Stimulated activated CD4-positive, alpha-beta T cell treated with anti-CD3 and anti-CD28 coated beads, Interleukin-12 subunit alpha, Interleukin-12 subunit beta, amount 100 ng/mL, for 24 hours (primary cell): Measurements from ENCODE around the gene DCUN1D3.
"Not testable (repeated sequence)": the region's sequence is repeated elsewhere in the genome, so short reads cannot be mapped to it uniquely, and the experiment has no call there.

Experiments used
- DNase-seq, 2 experiments: peaks; one replicate each; pipeline ENCODE4 v3.0.0-alpha.2; 2020; ENCODE audit warnings: low read depth in 2 of 2

The DCUN1D3 gene

GRCh38 chr16:20887207-20887606, 13.0 kb downstream of the DCUN1D3 start:
- no peak for DNase-seq

GRCh38 chr16:20886320-20886719, 13.8 kb downstream of the DCUN1D3 start:
- DNase-seq, result no peak

GRCh38 chr16:20884240-20884556, 16.0 kb downstream of the DCUN1D3 start:
- DNase-seq, result no peak

GRCh38 chr16:20883554-20884239, 16.5 kb downstream of the DCUN1D3 start:
- DNase-seq, result no peak

GRCh38 chr16:20881503-20881878, 18.7 kb downstream of the DCUN1D3 start:
- no peak for DNase-seq

- no peak for DNase-seq
These were observed 19.2 kb downstream of the DCUN1D3 start for GRCh38 chr16:20880867-20881502.

GRCh38 chr16:20879175-20880040, 20.8 kb downstream of the DCUN1D3 start:
- DNase-seq, result no peak

- DNase-seq, result no peak
These were observed 21.4 kb downstream of the DCUN1D3 start for GRCh38 chr16:20878682-20879147.

GRCh38 chr16:20875355-20875650, 24.9 kb downstream of the DCUN1D3 start:
- no peak for DNase-seq

GRCh38 chr16:20874088-20874581, 26.0 kb downstream of the DCUN1D3 start:
- DNase-seq, result no peak

GRCh38 chr16:20873331-20873730, 26.8 kb downstream of the DCUN1D3 start:
- no peak for DNase-seq

GRCh38 chr16:20871941-20872815, 28.0 kb downstream of the DCUN1D3 start:
- no peak for DNase-seq

GRCh38 chr16:20871258-20871657, 28.9 kb downstream of the DCUN1D3 start:
- DNase-seq, result no peak

GRCh38 chr16:20870122-20870820, 29.9 kb downstream of the DCUN1D3 start:
- no peak for DNase-seq

GRCh38 chr16:20868890-20869289, 31.3 kb downstream of the DCUN1D3 start:
- no peak for DNase-seq

GRCh38 chr16:20867585-20867984, 32.6 kb downstream of the DCUN1D3 start:
- no peak for DNase-seq

- no peak for DNase-seq
These were observed 33.4 kb downstream of the DCUN1D3 start for GRCh38 chr16:20866801-20867200.

GRCh38 chr16:20866145-20866772, 33.9 kb downstream of the DCUN1D3 start:
- no peak for DNase-seq

GRCh38 chr16:20865420-20866131, 34.6 kb downstream of the DCUN1D3 start:
- no peak for DNase-seq

- DNase-seq, result not testable (repeated sequence)
These were observed 35.8 kb downstream of the DCUN1D3 start for GRCh38 chr16:20864376-20864775.
